BLaER1 treated with 17β-estradiol and CSF1 and Interleukin-3, amounts not matched to agents 10 nM and 100 nM (cell line): ENCODE results near the gene UBA1.

ENCODE experiments used
- H3K27ac ChIP-seq, 11 experiments: shearing (Covaris generic); formaldehyde crosslinking; 2 replicates each; pipeline ENCODE4 v1.8.1; 2022
- H3K27me3 ChIP-seq, 11 experiments: shearing (Covaris generic); formaldehyde crosslinking; 2 replicates each; pipeline ENCODE4 v1.8.1; 2022
- H3K36me3 ChIP-seq, 11 experiments: shearing (Covaris generic); formaldehyde crosslinking; 2 replicates each; pipeline ENCODE4 v1.8.1; 2022
- H3K4me1 ChIP-seq, 10 experiments: shearing (Covaris generic); formaldehyde crosslinking; 2 replicates each; pipeline ENCODE4 v1.8.1; 2022
- H3K4me2 ChIP-seq, 11 experiments: shearing (Covaris generic); formaldehyde crosslinking; 2 replicates each; pipeline ENCODE4 v1.8.1; 2022
- H3K4me3 ChIP-seq, 10 experiments: shearing (Covaris generic); formaldehyde crosslinking; 2 replicates each; pipeline ENCODE4 v1.8.1; 2022
- H3K9ac ChIP-seq, 11 experiments: shearing (Covaris generic); formaldehyde crosslinking; 2 replicates each; pipeline ENCODE4 v1.8.1; 2022
- H3K9me3 ChIP-seq, 11 experiments: shearing (Covaris generic); formaldehyde crosslinking; replicated peaks in 1 of 11; 2 replicates each; pipeline ENCODE4 v1.8.1; 2022
- H4K20me1 ChIP-seq, 11 experiments: shearing (Covaris generic); formaldehyde crosslinking; 2 replicates each; pipeline ENCODE4 v1.8.1; 2022
- Cebpa-rat ChIP-seq, 11 experiments: shearing (Covaris generic); IDR thresholded peaks; 2 replicates each; pipeline ENCODE4 v1.8.1; 2022

Gene UBA1

DNA sequence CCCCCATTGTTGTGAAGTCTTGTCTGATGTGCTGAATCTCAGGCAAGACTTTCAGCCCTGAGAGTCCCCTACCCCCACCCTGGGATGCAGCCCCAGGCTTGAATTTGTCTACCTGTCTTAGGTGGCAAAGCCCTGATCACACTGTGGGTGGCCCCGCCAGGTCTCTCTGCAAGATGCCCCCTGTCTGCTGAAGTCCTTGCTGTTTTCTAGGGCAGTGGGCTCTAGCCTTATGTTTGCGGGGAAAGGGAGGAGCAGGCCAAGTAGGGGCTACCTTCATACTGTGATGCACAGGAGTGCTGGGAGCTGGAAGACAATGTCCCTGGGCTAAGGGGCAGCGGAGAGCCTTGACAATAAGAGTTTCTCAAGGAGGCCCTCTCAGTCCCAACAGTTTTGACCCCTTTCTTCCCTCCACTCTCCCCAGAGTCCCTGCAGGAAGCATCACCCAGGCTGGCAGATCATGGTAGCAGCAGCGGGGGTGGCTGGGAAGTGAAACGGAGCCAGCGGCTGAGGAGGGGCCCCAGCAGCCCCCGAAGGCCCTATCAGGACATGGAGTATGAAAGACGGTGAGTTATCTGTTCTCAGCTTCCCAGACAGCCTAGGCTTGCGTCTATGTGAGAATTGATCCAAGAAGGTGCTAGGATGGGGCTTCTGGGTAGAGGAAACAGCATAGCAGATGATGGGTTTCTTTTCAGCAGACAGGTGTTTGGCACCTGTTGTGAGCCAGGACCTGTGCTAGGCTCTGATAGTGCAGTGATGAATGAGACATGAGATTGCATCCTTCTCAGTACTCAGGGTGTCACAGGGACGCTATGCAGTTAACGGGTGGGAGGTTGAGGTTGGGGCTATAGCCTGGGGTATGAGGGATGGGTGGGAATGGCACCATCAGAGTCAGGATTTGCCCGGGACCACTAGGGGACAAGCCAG, 46.4 kb upstream of the UBA1 start:
- Histone ChIP-seq H3K27ac (peak overlapping the region in 3 of 11 experiments; percentile 14 to 90 (median 88); a peak in 2 of 22 replicates), H3K4me2 (peak overlapping the region; percentile 83 to 92 (median 90)), H4K20me1 (peaks cover 11 to 69% (median 47%) of the 10 kb centered on the region in 11 experiments; a peak in 20 of 22 replicates), H3K27me3 (peaks cover 0 to 32% (median 13%) of the 10 kb centered on the region in 11 experiments; a peak in 12 of 22 replicates), H3K4me3 (peak overlapping the region; percentile 50 to 79 (median 72)), H3K9ac (peak overlapping the region; percentile 88 to 95 (median 91); a peak in 20 of 22 replicates), H3K9me3 (peaks cover 14 to 31% (median 23%) of the 10 kb centered on the region in 11 experiments; a peak in 20 of 22 replicates), H3K4me1 (peaks cover 15 to 34% (median 26%) of the 10 kb centered on the region in 10 experiments; a peak in 19 of 20 replicates), H3K36me3 (peaks cover 25 to 55% (median 45%) of the 10 kb centered on the region in 11 experiments)
- no peak for TF ChIP-seq Cebpa-rat (IDR thresholded peaks at IDR 0.05)

DNA sequence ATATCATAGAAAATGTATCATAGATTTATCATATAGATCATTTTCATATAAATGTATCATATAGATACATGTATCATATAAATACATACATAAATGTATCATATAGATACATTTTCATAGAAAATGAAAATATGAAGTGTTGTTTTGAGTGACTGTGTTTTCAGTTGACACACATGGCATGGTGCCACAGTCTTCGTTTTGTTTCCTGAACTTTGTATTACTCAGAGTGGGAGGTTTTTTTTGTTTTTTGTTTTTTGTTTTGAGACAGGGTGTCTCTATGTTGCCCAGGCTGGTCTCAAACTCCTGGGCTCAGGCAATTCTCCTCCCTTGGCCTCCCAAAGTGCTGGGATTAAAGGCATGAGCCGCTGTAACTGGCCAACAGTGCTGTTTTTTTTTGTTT, 44.7 kb upstream of the UBA1 start:
- peaks cover 11 to 74% (median 51%) of the 10 kb centered on the region in 11 experiments; a peak in 20 of 22 replicates for H4K20me1 ChIP-seq
- no peak overlapping the region for H3K4me3 ChIP-seq
- H3K27ac ChIP-seq = no peak overlapping the region

DNA sequence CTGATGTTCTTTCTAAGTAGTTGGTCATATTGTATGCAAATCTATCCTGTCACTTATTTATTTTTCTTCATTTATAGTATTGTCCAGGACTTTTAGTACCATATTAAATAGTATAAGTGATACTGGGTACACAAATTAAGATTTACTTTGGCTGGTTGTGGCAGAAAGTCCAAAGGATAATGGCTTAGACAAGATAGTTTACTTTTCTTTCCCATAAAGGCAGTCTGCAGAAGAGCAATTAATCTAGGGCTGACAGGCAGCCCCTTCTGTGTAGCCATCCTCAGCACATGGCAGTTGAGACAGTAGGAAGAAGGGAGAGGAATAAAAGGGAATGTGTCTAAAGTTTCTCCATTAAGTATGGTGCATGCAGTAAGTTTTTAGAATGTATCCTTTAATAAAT, 42.2 kb upstream of the UBA1 start:
- peaks cover 33 to 87% (median 74%) of the 10 kb centered on the region in 11 experiments for H3K36me3 ChIP-seq
- H3K9me3 ChIP-seq = peaks cover 16 to 31% (median 21%) of the 10 kb centered on the region in 11 experiments; a peak in 21 of 22 replicates
- H3K27me3 ChIP-seq = peaks cover 0 to 25% (median 11%) of the 10 kb centered on the region in 11 experiments; a peak in 11 of 22 replicates
- H4K20me1 ChIP-seq = peaks cover 11 to 80% (median 51%) of the 10 kb centered on the region in 11 experiments; a peak in 20 of 22 replicates
- H3K27ac ChIP-seq = no peak overlapping the region
- H3K4me3 ChIP-seq = no peak overlapping the region
- no peak for TF ChIP-seq Cebpa-rat (IDR thresholded peaks at IDR 0.05)
- peaks cover 11 to 18% (median 16%) of the 10 kb centered on the region in 10 experiments; a peak in 18 of 20 replicates for H3K4me1 ChIP-seq
- H3K4me2 ChIP-seq = peak overlapping the region in 1 of 11 experiments; percentile 0; a peak in 1 of 22 replicates
- no peak overlapping the region for H3K9ac ChIP-seq

More for the DNA sequence above, 44.7 kb upstream of the UBA1 start:
- H3K27me3 ChIP-seq = peaks cover 0 to 27% (median 12%) of the 10 kb centered on the region in 11 experiments; a peak in 11 of 22 replicates
- H3K4me1 ChIP-seq = peaks cover 11 to 22% (median 18%) of the 10 kb centered on the region in 10 experiments; a peak in 18 of 20 replicates
- peaks cover 28 to 63% (median 51%) of the 10 kb centered on the region in 11 experiments for H3K36me3 ChIP-seq
- H3K9me3 ChIP-seq = peaks cover 14 to 31% (median 23%) of the 10 kb centered on the region in 11 experiments; a peak in 20 of 22 replicates
- no peak overlapping the region for H3K4me2 ChIP-seq
- TF ChIP-seq Cebpa-rat (IDR thresholded peaks at IDR 0.05) = no peak
- no peak overlapping the region for H3K9ac ChIP-seq

DNA sequence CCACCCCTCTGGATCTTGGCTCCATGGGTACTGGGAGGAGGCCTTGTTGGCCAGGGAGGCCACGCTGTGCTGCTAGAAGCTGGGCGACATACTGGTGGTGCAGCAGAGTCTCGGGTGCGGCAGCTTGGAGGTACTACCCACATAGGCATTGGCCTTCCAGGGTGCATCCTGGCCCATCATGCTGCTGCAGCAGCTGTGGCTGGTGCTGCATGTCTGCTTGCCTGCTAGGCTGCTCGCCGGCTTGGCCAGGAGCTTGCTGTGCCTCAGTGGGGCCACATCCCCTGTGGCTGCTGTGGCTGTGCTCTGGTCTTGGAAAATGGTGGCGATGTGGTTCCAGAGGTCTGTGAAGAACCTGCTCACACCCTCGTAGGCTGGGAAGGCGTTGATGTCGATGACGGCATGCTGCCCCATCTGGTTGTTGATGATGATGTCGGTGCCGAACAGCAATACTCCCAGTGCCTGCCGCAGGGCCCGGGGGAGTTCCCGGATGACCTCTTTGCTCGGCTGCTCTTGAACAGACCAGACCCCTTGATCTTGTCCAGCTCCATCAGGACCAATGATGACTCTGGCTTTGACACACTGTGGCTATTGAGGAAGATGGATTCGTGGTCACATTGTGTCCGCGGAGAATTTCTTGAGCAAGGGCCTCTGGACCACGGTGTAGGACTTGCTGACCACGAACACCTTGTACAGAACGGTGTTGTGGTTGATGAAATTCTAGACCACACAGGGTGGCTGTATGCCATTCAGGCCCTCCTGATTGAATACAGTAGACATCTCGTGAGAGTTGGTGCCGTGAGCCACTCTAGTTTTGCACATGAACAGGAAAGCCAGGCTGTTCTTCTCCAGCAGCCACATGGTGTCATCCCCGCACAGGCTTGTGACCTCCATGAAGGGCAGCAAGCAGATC, 36.8 kb upstream of the UBA1 start:
- no peak overlapping the region for H3K4me2 ChIP-seq
- H3K4me1 ChIP-seq = peaks cover 0 to 2% (median under 1%) of the 10 kb centered on the region in 10 experiments; a peak in 5 of 20 replicates
- no peak for TF ChIP-seq Cebpa-rat (IDR thresholded peaks at IDR 0.05)
- peaks cover 15 to 43% (median 28%) of the 10 kb centered on the region in 11 experiments; a peak in 20 of 22 replicates for H3K9me3 ChIP-seq
- H3K9ac ChIP-seq = no peak overlapping the region
- H3K27me3 ChIP-seq = peaks cover 0 to 25% (median 0%) of the 10 kb centered on the region in 11 experiments; a peak in 7 of 22 replicates
- H3K27ac ChIP-seq = no peak overlapping the region
- H3K36me3 ChIP-seq = peaks cover 39 to 89% (median 72%) of the 10 kb centered on the region in 11 experiments
- H4K20me1 ChIP-seq = peaks cover 25 to 92% (median 45%) of the 10 kb centered on the region in 11 experiments; a peak in 20 of 22 replicates
- H3K4me3 ChIP-seq = no peak overlapping the region

DNA sequence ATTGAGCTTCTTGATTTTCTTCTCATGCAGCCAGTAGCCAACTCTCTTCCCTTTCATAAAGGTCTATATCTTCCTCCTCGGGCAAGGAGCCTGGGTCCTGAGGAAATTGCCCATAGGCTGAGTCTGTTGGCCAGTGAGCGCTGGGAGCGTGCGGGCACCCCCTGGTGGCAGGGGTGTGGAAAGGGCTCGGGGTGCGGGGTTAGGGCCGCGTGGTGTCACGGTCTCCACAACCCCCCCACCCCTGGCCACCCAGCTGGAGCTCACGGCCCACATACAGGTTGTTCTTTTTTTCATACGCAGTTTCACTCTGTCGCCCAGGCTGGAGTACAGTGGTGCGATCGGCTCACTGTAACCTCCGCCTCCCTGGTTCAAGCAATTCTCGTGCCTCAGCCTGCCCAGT, 35.5 kb upstream of the UBA1 start:
- H4K20me1 ChIP-seq = peaks cover 25 to 91% (median 44%) of the 10 kb centered on the region in 11 experiments; a peak in 20 of 22 replicates
- H3K4me2 ChIP-seq = no peak overlapping the region
- H3K9ac ChIP-seq = no peak overlapping the region
- H3K27me3 ChIP-seq = peaks cover 0 to 26% (median 0%) of the 10 kb centered on the region in 11 experiments; a peak in 7 of 22 replicates
- peaks cover 31 to 89% (median 73%) of the 10 kb centered on the region in 11 experiments for H3K36me3 ChIP-seq
- H3K4me3 ChIP-seq = no peak overlapping the region
- no peak for TF ChIP-seq Cebpa-rat (IDR thresholded peaks at IDR 0.05)
- H3K4me1 ChIP-seq = no peaks in the 10 kb centered on the region
- peaks cover 15 to 51% (median 32%) of the 10 kb centered on the region in 11 experiments; a peak in 21 of 22 replicates for H3K9me3 ChIP-seq
- H3K27ac ChIP-seq = no peak overlapping the region

DNA sequence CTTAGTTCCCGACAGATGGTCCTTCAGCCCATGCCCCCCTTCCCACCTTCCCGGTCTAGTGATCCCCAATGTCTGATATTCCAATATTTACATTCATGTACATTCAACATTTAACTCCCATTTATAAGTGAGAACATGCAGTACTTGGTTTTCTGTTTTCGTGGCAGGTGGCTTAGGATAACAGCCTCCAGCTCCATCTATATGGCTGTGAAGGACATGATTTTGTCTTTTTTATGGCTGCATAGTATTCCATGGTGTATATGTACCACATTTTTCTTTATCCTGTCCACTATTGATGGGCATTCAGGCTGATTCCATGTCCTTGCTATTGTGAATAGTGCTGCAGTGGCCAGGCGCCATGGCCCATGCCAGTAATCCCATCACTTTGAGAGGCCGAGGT, 34.8 kb upstream of the UBA1 start:
- H3K27ac ChIP-seq = no peak overlapping the region
- H4K20me1 ChIP-seq = peaks cover 22 to 87% (median 44%) of the 10 kb centered on the region in 11 experiments; a peak in 20 of 22 replicates
- H3K4me3 ChIP-seq = no peak overlapping the region
- peaks cover 0 to 24% (median 0%) of the 10 kb centered on the region in 11 experiments; a peak in 7 of 22 replicates for H3K27me3 ChIP-seq
- peaks cover 15 to 56% (median 32%) of the 10 kb centered on the region in 11 experiments; a peak in 21 of 22 replicates for H3K9me3 ChIP-seq
- no peak for TF ChIP-seq Cebpa-rat (IDR thresholded peaks at IDR 0.05)
- H3K4me2 ChIP-seq = no peak overlapping the region
- no peaks in the 10 kb centered on the region for H3K4me1 ChIP-seq
- H3K9ac ChIP-seq = no peak overlapping the region
- H3K36me3 ChIP-seq = peaks cover 31 to 89% (median 74%) of the 10 kb centered on the region in 11 experiments

DNA sequence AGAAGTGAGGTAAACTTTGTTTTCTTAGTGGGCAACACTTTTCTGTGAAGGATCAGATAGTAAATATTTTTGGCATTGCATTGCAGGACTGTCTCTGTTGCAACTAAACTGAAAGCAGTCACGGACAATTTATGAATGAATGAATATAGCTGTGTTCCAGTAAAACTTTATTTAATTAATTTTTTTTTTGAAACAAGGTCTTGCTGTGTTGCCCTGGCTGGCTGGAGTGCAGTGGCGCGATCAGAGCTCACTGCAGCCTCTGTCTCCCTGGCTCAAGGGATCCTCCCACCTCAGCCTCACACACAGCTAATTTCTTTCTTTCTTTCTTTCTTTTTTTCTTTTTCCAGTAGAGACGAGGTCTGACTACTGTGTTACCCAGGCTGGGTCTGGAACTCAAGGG, 32.8 kb upstream of the UBA1 start:
- TF ChIP-seq Cebpa-rat (IDR thresholded peaks at IDR 0.05) = no peak
- Histone ChIP-seq H3K36me3 (peaks cover 31 to 88% (median 62%) of the 10 kb centered on the region in 11 experiments), H3K4me1 (peaks cover 0 to 4% (median 0%) of the 10 kb centered on the region in 10 experiments; a peak in 6 of 20 replicates), H3K27ac (no peak overlapping the region), H3K4me2 (no peak overlapping the region), H3K27me3 (peaks cover 0 to 31% (median 4%) of the 10 kb centered on the region in 11 experiments; a peak in 7 of 22 replicates), H4K20me1 (peaks cover 21 to 76% (median 47%) of the 10 kb centered on the region in 11 experiments; a peak in 20 of 22 replicates), H3K9me3 (peaks cover 22 to 65% (median 42%) of the 10 kb centered on the region in 11 experiments), H3K9ac (no peak overlapping the region), H3K4me3 (no peak overlapping the region)
